IMR-90 (cell line): ENCODE measurements around the gene TARS3.

ENCODE experiments used
- CEBPB ChIP-seq: IDR thresholded peaks from 2 replicates; pipeline ENCODE4 v1.6.1; 2012; ENCODE audit warnings: low read depth, low read length, improper control_type of control experiment
- CTCF ChIP-seq: conservative IDR thresholded peaks from 2 replicates; pipeline ENCODE4 v1.5.1; 2012; ENCODE audit warnings: mild to moderate bottlenecking, low read depth, low read length, improper control_type of control experiment
- FOS ChIP-seq: fragments of 150-350 bp; IDR thresholded peaks from 2 replicates; pipeline ENCODE4 v1.6.1; 2016; ENCODE audit warnings: low read depth, low read length
- MAFK ChIP-seq: IDR thresholded peaks from 2 replicates; pipeline ENCODE4 v1.6.1; 2012; ENCODE audit warnings: low read depth, low read length, improper control_type of control experiment
- MAZ ChIP-seq: IDR thresholded peaks from 2 replicates; pipeline ENCODE4 v1.6.1; 2012; ENCODE audit warnings: low read depth, mild to moderate bottlenecking, low read length, improper control_type of control experiment, moderate library complexity, borderline replicate concordance
- MXI1 ChIP-seq: IDR thresholded peaks from 2 replicates; pipeline ENCODE4 v1.6.1; 2012; ENCODE audit warnings: low read depth, mild to moderate bottlenecking, low read length, moderate library complexity, borderline replicate concordance
- POLR2A ChIP-seq: IDR thresholded peaks from 2 replicates; pipeline ENCODE4 v1.6.1; 2012; ENCODE audit warnings: mild to moderate bottlenecking, low read depth, low read length
- RFX5 ChIP-seq: IDR thresholded peaks from 2 replicates; pipeline ENCODE4 v1.8.0; 2012; ENCODE audit warnings: low read depth, mild to moderate bottlenecking, low read length, moderate library complexity
- SMC3 ChIP-seq: fragments of 150-350 bp; IDR thresholded peaks from 2 replicates; pipeline ENCODE4 v1.6.1; 2016; ENCODE audit warnings: low read depth, mild to moderate bottlenecking, antibody characterized with exemption, low read length, moderate library complexity

GRCh38 chr15:101652786-101653430 is 71.4 kb downstream of the TARS3 start:
- TF ChIP-seq POLR2A (no peak), RFX5 (no peak), CTCF (no peak), MXI1 (no peak), MAFK (no peak), MAZ (no peak), CEBPB (no peak), FOS (no peak), SMC3 (no peak)
